HEK293T (cell line): ENCODE data around the gene TNFAIP2.

Experiments
- CTCF ChIA-PET: fragments of 350-600 bp; formaldehyde crosslinking; extraction: SDS; loops from one replicate; lab custom pipeline; 2021; ENCODE audit warnings: antibody characterized with exemption, inconsistent platforms; lab: Yijun Ruan, JAX
- POLR2A ChIA-PET: fragments of 350-600 bp; formaldehyde crosslinking; extraction: SDS; loops from one replicate; lab custom pipeline; 2020; ENCODE audit warnings: antibody characterized with exemption, inconsistent platforms; lab: Yijun Ruan, JAX
- DNase-seq: peaks from one replicate; pipeline ENCODE4 v3.0.0; 2012; ENCODE audit warnings: mixed read lengths; ENCODE audit errors: extremely low spot score
- ARNT ChIP-seq: fragments of 450-650 bp; IDR thresholded peaks from 2 replicates; pipeline ENCODE4 v1.6.1; 2017; ENCODE audit warnings: mild to moderate bottlenecking
- BHLHE40 ChIP-seq: fragments of 450-650 bp; IDR thresholded peaks from 2 replicates; pipeline ENCODE4 v1.6.1; 2016; ENCODE audit warnings: mild to moderate bottlenecking, moderate library complexity, borderline replicate concordance
- CTBP1 ChIP-seq: fragments of 450-650 bp; IDR thresholded peaks from 2 replicates; pipeline ENCODE4 v1.6.1; 2016; ENCODE audit warnings: borderline replicate concordance
- ELF4 ChIP-seq: fragments of 450-650 bp; IDR thresholded peaks from 2 replicates; pipeline ENCODE4 v1.6.1; 2017; ENCODE audit warnings: antibody characterized with exemption
- FOXA1 ChIP-seq: fragments of 450-650 bp; IDR thresholded peaks from 2 replicates; pipeline ENCODE4 v1.6.1; 2016; ENCODE audit warnings: mild to moderate bottlenecking
- FOXK2 ChIP-seq: fragments of 450-650 bp; IDR thresholded peaks from 2 replicates; pipeline ENCODE4 v1.6.1; 2016; ENCODE audit warnings: mild to moderate bottlenecking
- FOXM1 ChIP-seq: fragments of 450-650 bp; IDR thresholded peaks from 2 replicates; pipeline ENCODE4 v1.6.1; 2017; ENCODE audit warnings: mild to moderate bottlenecking, borderline replicate concordance
- HDGF ChIP-seq: fragments of 450-650 bp; IDR thresholded peaks from 2 replicates; pipeline ENCODE4 v1.6.1; 2017; ENCODE audit warnings: antibody characterized with exemption, borderline replicate concordance
- L3MBTL2 ChIP-seq: fragments of 450-650 bp; conservative IDR thresholded peaks from 2 replicates; pipeline ENCODE4 v1.6.1; 2016; ENCODE audit warnings: mild to moderate bottlenecking
- LEF1 ChIP-seq: fragments of 450-650 bp; IDR thresholded peaks from 2 replicates; pipeline ENCODE4 v1.6.1; 2017; ENCODE audit warnings: mild to moderate bottlenecking, borderline replicate concordance
- NFRKB ChIP-seq: fragments of 450-650 bp; IDR thresholded peaks from 2 replicates; pipeline ENCODE4 v1.6.1; 2016; ENCODE audit warnings: mild to moderate bottlenecking, moderate library complexity
- SP1 ChIP-seq: fragments of 450-650 bp; IDR thresholded peaks from 2 replicates; pipeline ENCODE4 v1.6.1; 2017
- SUZ12 ChIP-seq: fragments of 450-650 bp; IDR thresholded peaks from 2 replicates; pipeline ENCODE4 v1.6.1; 2016; ENCODE audit warnings: mild to moderate bottlenecking
- TARDBP ChIP-seq: fragments of 450-650 bp; IDR thresholded peaks from 2 replicates; pipeline ENCODE4 v1.6.1; 2016
- ZNF384 ChIP-seq: fragments of 450-650 bp; IDR thresholded peaks from 2 replicates; pipeline ENCODE4 v1.6.1; 2016
- TF ChIP-seq, protein P1 (sequence below): fragments of 450-650 bp; IDR thresholded peaks from 2 replicates; pipeline ENCODE4 v1.6.1; 2016

Gene TNFAIP2

DNA sequence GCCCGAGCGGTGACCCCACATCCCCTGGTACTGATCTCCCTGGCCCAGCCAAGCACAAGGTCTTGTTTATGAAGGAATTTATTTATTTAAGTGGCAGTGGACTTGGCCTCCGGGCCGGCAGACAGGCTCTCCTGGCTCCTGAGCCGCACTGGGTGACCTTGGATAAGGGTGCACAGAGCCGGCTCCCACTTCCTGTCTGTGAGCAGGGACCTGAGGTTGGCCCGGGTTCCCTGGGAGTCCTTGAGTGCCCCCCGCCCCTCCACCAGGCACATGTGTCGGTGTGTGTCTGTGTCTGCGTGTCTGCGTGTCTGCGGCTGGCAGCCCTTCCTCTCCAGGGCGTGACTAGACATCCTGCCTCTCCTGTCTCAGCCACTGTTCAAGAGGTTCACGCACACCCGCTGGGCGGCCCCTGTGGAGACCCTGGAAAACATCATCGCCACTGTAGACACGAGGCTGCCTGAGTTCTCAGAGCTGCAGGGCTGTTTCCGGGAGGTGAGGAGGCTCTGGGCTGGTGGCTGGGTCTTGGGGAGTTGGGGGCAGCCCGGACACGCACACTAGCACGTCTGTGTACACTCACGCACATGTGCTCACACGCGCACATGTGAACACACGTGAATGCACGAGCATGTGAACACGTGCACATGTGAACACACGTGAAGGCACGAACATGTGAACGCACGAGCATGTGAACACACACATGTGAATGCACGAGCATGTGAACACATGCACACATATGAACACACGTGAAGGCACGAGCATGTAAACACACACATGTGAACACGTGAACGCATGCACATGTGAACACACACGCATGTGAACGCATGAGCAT, 9.3 kb downstream of the TNFAIP2 start:
- TF ChIP-seq BHLHE40 (no peak), L3MBTL2 (peak; percentile 25)
- POLR2A ChIA-PET, result no interaction called here
- DNase-seq, result no peak
- CTCF ChIA-PET, result no interaction called here

DNA sequence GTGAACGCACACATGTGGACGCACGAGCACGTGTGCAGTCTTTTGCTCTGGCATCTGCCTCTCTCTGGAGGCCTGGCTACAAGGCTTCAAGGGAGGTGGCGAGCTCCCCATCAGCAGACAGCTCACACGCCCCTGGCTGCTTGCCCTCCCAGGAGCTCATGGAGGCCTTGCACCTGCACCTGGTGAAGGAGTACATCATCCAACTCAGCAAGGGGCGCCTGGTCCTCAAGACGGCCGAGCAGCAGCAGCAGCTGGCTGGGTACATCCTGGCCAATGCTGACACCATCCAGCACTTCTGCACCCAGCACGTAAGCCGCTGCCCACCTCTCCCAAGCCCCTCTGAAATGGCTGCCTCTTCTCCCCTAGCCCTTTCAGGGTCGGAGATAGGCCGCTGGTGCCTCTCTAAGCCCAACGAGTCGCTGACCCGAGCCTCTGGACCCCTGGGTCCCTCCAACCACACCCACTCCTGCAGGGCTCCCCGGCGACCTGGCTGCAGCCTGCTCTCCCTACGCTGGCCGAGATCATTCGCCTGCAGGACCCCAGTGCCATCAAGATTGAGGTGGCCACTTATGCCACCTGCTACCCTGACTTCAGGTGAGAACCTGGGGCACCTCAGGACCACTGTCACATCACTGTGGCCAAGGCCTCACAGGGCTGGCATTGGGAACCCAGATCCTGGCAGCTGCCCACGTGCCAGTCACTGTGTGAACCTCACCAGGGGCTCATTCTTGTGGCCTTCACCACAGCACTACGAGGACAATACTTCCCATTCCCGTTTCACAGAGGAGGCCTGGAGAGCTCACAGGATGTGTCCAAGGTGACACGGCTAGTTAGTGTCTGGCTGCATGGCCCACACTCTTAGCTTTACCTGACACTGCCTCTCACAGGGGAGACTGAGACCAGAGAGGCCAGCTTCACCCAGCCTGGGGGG, 10.2 kb downstream of the TNFAIP2 start:
- CTCF ChIA-PET, result interaction anchor here (0.7 to 0.9 kb wide), 2 partner anchors 9 to 159 kb away, joined by 3 read pairs; no protein-coding TSS in a partner anchor
- no peak for DNase-seq
- POLR2A ChIA-PET, result no interaction called here
- TF ChIP-seq HDGF, result no peak
- TF ChIP-seq TARDBP, result no peak
- TF ChIP-seq ZNF384, result no peak
- TF ChIP-seq CTBP1, result no peak
- TF ChIP-seq NFRKB, result no peak
- TF ChIP-seq FOXA1, result no peak
- TF ChIP-seq LEF1, result no peak
- no peak for TF ChIP-seq ARNT
- TF ChIP-seq FOXM1, result no peak

DNA sequence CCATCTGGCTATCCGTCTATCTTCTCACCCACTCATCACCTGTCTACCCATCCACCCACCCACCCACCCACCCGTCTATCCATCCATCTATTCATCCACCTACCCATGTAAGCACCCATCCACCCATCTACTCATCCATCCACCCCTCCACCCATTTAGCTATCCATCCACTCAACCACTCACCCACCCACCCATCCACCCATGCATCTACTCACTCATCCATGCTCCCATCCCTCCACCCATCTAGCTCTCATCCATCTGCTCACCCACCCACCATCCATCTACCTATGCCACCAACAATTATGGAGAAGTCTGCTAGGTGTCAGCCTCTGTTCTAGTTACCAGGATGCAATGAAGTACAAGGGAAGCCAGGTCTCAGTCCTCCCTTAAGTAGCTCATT, 11.1 kb downstream of the TNFAIP2 start:
- DNase-seq, result no peak
- ChIA-PET POLR2A (no interaction called here), CTCF (interaction anchor here (0.9 kb wide), 1 partner anchor 8 kb away, joined by 3 read pairs; no protein-coding TSS in a partner anchor)
- TF ChIP-seq CTBP1 (no peak), FOXK2 (no peak), SUZ12 (no peak), ZNF384 (no peak), FOXA1 (no peak), LEF1 (no peak), HDGF (no peak), NFRKB (no peak)
- TF ChIP-seq, protein P1, sequence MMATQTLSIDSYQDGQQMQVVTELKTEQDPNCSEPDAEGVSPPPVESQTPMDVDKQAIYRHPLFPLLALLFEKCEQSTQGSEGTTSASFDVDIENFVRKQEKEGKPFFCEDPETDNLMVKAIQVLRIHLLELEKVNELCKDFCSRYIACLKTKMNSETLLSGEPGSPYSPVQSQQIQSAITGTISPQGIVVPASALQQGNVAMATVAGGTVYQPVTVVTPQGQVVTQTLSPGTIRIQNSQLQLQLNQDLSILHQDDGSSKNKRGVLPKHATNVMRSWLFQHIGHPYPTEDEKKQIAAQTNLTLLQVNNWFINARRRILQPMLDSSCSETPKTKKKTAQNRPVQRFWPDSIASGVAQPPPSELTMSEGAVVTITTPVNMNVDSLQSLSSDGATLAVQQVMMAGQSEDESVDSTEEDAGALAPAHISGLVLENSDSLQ, result no peak

- POLR2A ChIA-PET, result no interaction called here
- TF ChIP-seq HDGF (no peak), L3MBTL2 (no peak), ELF4 (no peak), ZNF384 (no peak), FOXM1 (no peak), LEF1 (no peak), NFRKB (no peak), FOXK2 (no peak), TARDBP (no peak), SP1 (no peak), SUZ12 (no peak)
- TF ChIP-seq, protein P1, result no peak
- DNase-seq, result no peak
- CTCF ChIA-PET, result interaction anchor here (3.1 kb wide), 1 partner anchor 30 kb away, joined by 15 read pairs; no protein-coding TSS in a partner anchor
These were observed 11.7 kb downstream of the TNFAIP2 start for GRCh38 chr14:103134919-103135318.

DNA sequence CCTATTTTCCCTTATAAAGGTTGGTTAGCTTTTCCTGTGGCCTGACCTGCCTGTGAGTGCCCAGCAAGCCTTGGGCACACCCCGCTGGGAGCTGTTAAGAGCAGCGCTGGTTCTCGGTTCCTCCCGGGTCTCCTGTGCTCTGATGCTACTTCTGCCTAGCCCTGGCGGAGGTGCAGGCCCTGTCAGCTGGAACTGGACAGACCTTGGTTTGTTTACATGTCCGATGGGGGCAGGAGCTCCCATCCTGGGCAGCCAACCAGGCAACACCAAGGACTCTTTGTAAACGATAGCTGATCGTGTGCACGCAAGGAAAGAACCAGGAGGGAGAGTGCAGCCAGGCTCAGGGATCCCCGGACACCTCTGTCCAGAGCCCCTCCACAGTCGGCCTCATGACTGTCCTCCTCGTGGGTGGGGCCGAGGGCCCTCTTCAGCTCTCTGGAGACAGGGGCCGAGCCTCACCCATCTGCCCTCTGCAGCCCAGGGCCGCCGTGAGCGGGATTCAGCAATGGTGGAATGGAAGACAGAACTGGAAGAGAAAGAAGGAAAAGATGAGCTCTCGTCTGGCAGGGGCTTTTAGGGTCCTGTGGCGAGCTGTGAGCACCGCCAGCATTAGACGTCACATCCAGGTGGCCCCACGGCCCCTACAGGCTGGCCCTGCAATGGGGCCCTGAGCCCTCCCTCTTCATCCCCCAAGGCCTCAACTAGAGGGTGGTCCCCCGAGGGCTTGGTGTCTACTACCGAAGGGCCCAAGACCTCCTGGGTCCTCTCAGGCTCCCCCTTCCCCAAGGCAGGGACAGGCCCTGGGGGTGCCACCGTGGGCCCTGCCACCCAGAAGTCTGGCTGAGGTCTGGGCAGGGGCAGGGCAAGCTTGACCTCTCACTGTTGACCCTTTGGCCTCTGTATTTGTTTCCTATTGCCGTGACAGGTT, 12.3 kb downstream of the TNFAIP2 start:
- CTCF ChIA-PET, result interaction anchor here (0.6 to 3.1 kb wide), 2 partner anchors 30 to 383 kb away, joined by 3 to 15 read pairs; no protein-coding TSS in a partner anchor
- no peak for DNase-seq
- TF ChIP-seq BHLHE40, result no peak
- no peak for TF ChIP-seq ELF4
- no peak for TF ChIP-seq FOXK2
- no peak for TF ChIP-seq HDGF
- no peak for TF ChIP-seq SUZ12
- TF ChIP-seq NFRKB, result no peak
- no peak for TF ChIP-seq CTBP1
- POLR2A ChIA-PET, result interaction anchor here (0.9 kb wide), 1 partner anchor 249 kb away, joined by 3 read pairs; the partner anchor contains the start of gene MARK3
